OCI-LY3 (cell line): ENCODE results near the gene RAN.
"Not testable (repeated sequence)": the region's sequence is repeated elsewhere in the genome, so short reads cannot be mapped to it uniquely, and the experiment has no call there.

ENCODE experiments used
- H2AFZ ChIP-seq: fragments of 200-600, 300-600 bp; shearing (Covaris generic); 2 replicates; pipeline ENCODE4 v1.6.0; 2014; ENCODE audit warnings: antibody characterized with exemption, low read depth, low read length
- H3K27ac ChIP-seq: fragments of 200-600, 300-600 bp; sonication (generic); 2 replicates; pipeline ENCODE4 v1.5.1; 2014; ENCODE audit warnings: mild to moderate bottlenecking, low read length, moderate library complexity, mixed read lengths
- H3K27me3 ChIP-seq: fragments of 200-600, 300-600 bp; sonication (generic); 2 replicates; pipeline ENCODE4 v1.6.1; 2014; ENCODE audit warnings: low read depth, low read length, mixed read lengths
- H3K36me3 ChIP-seq: fragments of 200-600, 300-600 bp; sonication (generic); replicated peaks from 2 replicates; pipeline ENCODE3; 2014; ENCODE audit warnings: low read depth, low read length, mixed read lengths
- H3K4me1 ChIP-seq: fragments of 300-600, 200-600 bp; sonication (generic); 2 replicates; pipeline ENCODE4 v1.6.1; 2014; ENCODE audit warnings: low read length, mixed read lengths
- H3K4me2 ChIP-seq: fragments of 200-600, 300-600 bp; sonication (generic); 2 replicates; pipeline ENCODE4 v1.6.1; 2014; ENCODE audit warnings: low read length, mixed read lengths
- H3K4me3 ChIP-seq: fragments of 300-600, 200-600 bp; sonication (generic); 2 replicates; pipeline ENCODE4 v1.5.1; 2014; ENCODE audit warnings: antibody characterized with exemption, mild to moderate bottlenecking, low read length, moderate library complexity
- H3K79me2 ChIP-seq: fragments of 300-600, 200-600 bp; shearing (Covaris generic); 2 replicates; pipeline ENCODE4 v1.6.1; 2014; ENCODE audit warnings: mild to moderate bottlenecking, low read length, mixed read lengths
- H3K9ac ChIP-seq: fragments of 300-600, 200-600 bp; shearing (Covaris generic); 2 replicates; pipeline ENCODE4 v1.6.0; 2014; ENCODE audit warnings: mild to moderate bottlenecking, low read length, moderate library complexity
- H3K9me3 ChIP-seq: fragments of 200-600, 300-600 bp; shearing (Covaris generic); 2 replicates; pipeline ENCODE4 v1.6.1; 2014; ENCODE audit warnings: low read length, mixed read lengths; ENCODE audit not compliant: insufficient read depth
- H4K20me1 ChIP-seq: fragments of 200-600, 300-600 bp; sonication (generic); 2 replicates; pipeline ENCODE4 v1.6.1; 2016; ENCODE audit warnings: low read length, mixed read lengths; ENCODE audit not compliant: insufficient read depth
- CTCF ChIP-seq: fragments of 200-600, 300-600 bp; sonication (generic); IDR thresholded peaks from 2 replicates; pipeline ENCODE4 v1.5.1; 2014; ENCODE audit warnings: antibody characterized with exemption, low read length, low read depth
- EZH2phosphoT487 ChIP-seq: fragments of 200-600 bp; shearing (Covaris generic); IDR thresholded peaks from 2 replicates; pipeline ENCODE4 v1.6.1; 2018; ENCODE audit warnings: antibody characterized with exemption, mixed run types, low read depth

Gene RAN

GRCh38 chr12:130847112-130847511 lies 24.8 kb upstream of the RAN start:
- H3K79me2 ChIP-seq: no peaks in the 10 kb centered on the region
- no peaks in the 10 kb centered on the region for H3K4me1 ChIP-seq
- no peaks in the 10 kb centered on the region for H3K36me3 ChIP-seq
- no peak overlapping the region for H3K4me2 ChIP-seq
- H3K27me3 ChIP-seq: no peaks in the 10 kb centered on the region
- TF ChIP-seq EZH2phosphoT487 (no peak), CTCF (no peak)
- no peak overlapping the region for H3K9ac ChIP-seq
- H3K9me3 ChIP-seq: 0 out of 2 replicates have a peak, but pooled peaks cover 3% of the 10 kb centered on the region
- H3K27ac ChIP-seq: no peak overlapping the region
- no peaks in the 10 kb centered on the region for H4K20me1 ChIP-seq
- no peak overlapping the region for H3K4me3 ChIP-seq
- H2AFZ ChIP-seq: no peak overlapping the region

- H3K27ac ChIP-seq, H3K79me2 ChIP-seq, H3K4me1 ChIP-seq, H4K20me1 ChIP-seq, H3K27me3 ChIP-seq, H3K9ac ChIP-seq, H3K4me3 ChIP-seq, H2AFZ ChIP-seq, H3K9me3 ChIP-seq, H3K36me3 ChIP-seq, H3K4me2 ChIP-seq: not testable (repeated sequence)
Measured at GRCh38 chr12:130848105-130848504, 23.8 kb upstream of the RAN start.

GRCh38 chr12:130848785-130849305 lies 23.0 kb upstream of the RAN start:
- not testable (repeated sequence) for H3K27ac ChIP-seq

GRCh38 chr12:130849561-130850417 lies 22.1 kb upstream of the RAN start:
- no peak overlapping the region for H3K4me2 ChIP-seq
- H4K20me1 ChIP-seq: no peaks in the 10 kb centered on the region
- no peak overlapping the region for H3K4me3 ChIP-seq

More at GRCh38 chr12:130848785-130849305, 23.0 kb upstream of the RAN start:
- not testable (repeated sequence) for H3K9ac ChIP-seq, H3K4me2 ChIP-seq, H3K4me1 ChIP-seq, H3K36me3 ChIP-seq, H3K4me3 ChIP-seq, H2AFZ ChIP-seq, H3K27me3 ChIP-seq, H4K20me1 ChIP-seq, H3K9me3 ChIP-seq, H3K79me2 ChIP-seq

More at GRCh38 chr12:130849561-130850417, 22.1 kb upstream of the RAN start:
- H3K36me3 ChIP-seq: no peaks in the 10 kb centered on the region
- 0 out of 2 replicates have a peak, but pooled peaks cover 3% of the 10 kb centered on the region for H3K9me3 ChIP-seq
- no peaks in the 10 kb centered on the region for H3K27me3 ChIP-seq
- no peak overlapping the region for H3K27ac ChIP-seq
- no peak overlapping the region for H2AFZ ChIP-seq
- no peaks in the 10 kb centered on the region for H3K79me2 ChIP-seq
- no peak overlapping the region for H3K9ac ChIP-seq
- TF ChIP-seq CTCF (no peak), EZH2phosphoT487 (no peak)
- H3K4me1 ChIP-seq: peaks cover 7% of the 10 kb centered on the region
